Endothelial cell of umbilical vein (primary cell): Measurements from ENCODE around the gene C16orf78.

Experiments
- CTCF ChIP-seq, 2 donors: IDR thresholded peaks; 1 replicate in 1 of 2; 2 replicates in 1 of 2; pipeline ENCODE4 v1.5.1; 2011; ENCODE audit warnings: low read length in 2 of 2, mild to moderate bottlenecking in 2 of 2, moderate library complexity in 2 of 2, control low read depth in 1 of 2, inconsistent platforms in 1 of 2, low read depth in 1 of 2; ENCODE audit not compliant: insufficient read depth in 1 of 2; ENCODE audit errors: extremely low read depth in 1 of 2
- FOS ChIP-seq: IDR thresholded peaks from 2 replicates; pipeline ENCODE4 v1.6.1; 2011; ENCODE audit warnings: mild to moderate bottlenecking, low read length, moderate library complexity, borderline replicate concordance; ENCODE audit not compliant: insufficient read depth
- POLR2AphosphoS5 ChIP-seq: IDR thresholded peaks from 2 replicates; pipeline ENCODE4 v1.6.1; 2012; ENCODE audit warnings: low read depth, mild to moderate bottlenecking, control low read depth, low read length, moderate library complexity; ENCODE audit not compliant: insufficient read depth

GRCh38 chr16:49366669-49367068 lies 6.9 kb upstream of the C16orf78 start:
- no peak for TF ChIP-seq CTCF (IDR thresholded peaks at IDR 0.05; ENCODE audit: extremely low read depth in 1 of 2, insufficient read depth in 1 of 2, low read depth in 1 of 2, low read length in 2 of 2)
- TF ChIP-seq POLR2AphosphoS5: no peak
- TF ChIP-seq FOS: no peak
